Measurements from ENCODE around the gene SNAP29.

DNA sequence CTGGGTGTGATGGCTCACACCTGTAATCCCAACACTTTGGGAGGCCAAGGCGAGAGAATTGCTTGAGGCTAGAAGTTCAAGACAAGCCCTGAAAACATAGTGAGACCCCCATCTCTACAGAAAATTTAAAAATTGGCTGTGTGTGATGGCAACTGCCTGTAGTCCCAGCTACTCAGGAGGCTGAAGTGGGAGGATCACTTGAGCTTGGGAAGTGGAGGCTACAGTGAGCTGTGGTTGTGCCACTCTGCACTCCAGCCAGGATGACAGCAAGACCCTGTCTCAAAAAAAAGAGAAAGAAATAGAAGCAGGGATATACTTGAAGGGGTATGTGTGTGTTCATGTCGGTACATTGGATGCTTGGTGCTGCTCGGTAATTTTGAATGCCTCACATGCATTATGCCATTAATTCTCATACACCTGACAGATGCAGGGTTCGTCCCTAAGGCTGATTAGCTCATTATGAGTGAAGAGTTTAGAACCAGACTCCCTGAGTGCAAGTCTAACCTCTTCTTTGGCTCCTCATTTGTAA lies 72.4 kb downstream of the SNAP29 start:
- no peak for TF ChIP-seq POLR2A (IDR thresholded peaks at IDR 0.05)
- TF ChIP-seq, protein P1, sequence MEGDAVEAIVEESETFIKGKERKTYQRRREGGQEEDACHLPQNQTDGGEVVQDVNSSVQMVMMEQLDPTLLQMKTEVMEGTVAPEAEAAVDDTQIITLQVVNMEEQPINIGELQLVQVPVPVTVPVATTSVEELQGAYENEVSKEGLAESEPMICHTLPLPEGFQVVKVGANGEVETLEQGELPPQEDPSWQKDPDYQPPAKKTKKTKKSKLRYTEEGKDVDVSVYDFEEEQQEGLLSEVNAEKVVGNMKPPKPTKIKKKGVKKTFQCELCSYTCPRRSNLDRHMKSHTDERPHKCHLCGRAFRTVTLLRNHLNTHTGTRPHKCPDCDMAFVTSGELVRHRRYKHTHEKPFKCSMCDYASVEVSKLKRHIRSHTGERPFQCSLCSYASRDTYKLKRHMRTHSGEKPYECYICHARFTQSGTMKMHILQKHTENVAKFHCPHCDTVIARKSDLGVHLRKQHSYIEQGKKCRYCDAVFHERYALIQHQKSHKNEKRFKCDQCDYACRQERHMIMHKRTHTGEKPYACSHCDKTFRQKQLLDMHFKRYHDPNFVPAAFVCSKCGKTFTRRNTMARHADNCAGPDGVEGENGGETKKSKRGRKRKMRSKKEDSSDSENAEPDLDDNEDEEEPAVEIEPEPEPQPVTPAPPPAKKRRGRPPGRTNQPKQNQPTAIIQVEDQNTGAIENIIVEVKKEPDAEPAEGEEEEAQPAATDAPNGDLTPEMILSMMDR (IDR thresholded peaks at IDR 0.05), result no peak

All from testis (tissue), 2 donors.